OCI-LY1 (cell line): ENCODE measurements around the gene SGPP2.

ENCODE experiments used
- H2AFZ ChIP-seq: fragments of 200-600 bp; sonication (generic), shearing (Covaris generic); 2 replicates; pipeline ENCODE4 v1.6.0; 2014; ENCODE audit warnings: antibody characterized with exemption, mild to moderate bottlenecking, low read length
- H3F3A ChIP-seq: fragments of 200-600 bp; sonication (generic), shearing (Covaris generic); 2 replicates; pipeline ENCODE4 v1.6.0; 2014; ENCODE audit warnings: mild to moderate bottlenecking, antibody characterized with exemption, low read length, moderate library complexity; ENCODE audit not compliant: insufficient read depth
- H3K27ac ChIP-seq: fragments of 200-600 bp; sonication (generic); 2 replicates; pipeline ENCODE4 v1.5.1; 2014; ENCODE audit warnings: low read length, mixed run types, mild to moderate bottlenecking, low read depth; ENCODE audit not compliant: poor library complexity, severe bottlenecking
- H3K27me3 ChIP-seq: fragments of 200-600 bp; sonication (generic); 2 replicates; pipeline ENCODE4 v1.6.0; 2014; ENCODE audit warnings: antibody characterized with exemption, mild to moderate bottlenecking, low read length, moderate library complexity; ENCODE audit not compliant: insufficient read depth
- H3K36me3 ChIP-seq: fragments of 200-600 bp; sonication (generic); 2 replicates; pipeline ENCODE4 v1.6.1; 2014; ENCODE audit warnings: mild to moderate bottlenecking, antibody characterized with exemption, low read length, moderate library complexity, mixed read lengths; ENCODE audit not compliant: insufficient read depth
- H3K4me1 ChIP-seq: fragments of 200-600 bp; sonication (generic); 2 replicates; pipeline ENCODE4 v1.5.1; 2014; ENCODE audit warnings: mild to moderate bottlenecking, low read length, moderate library complexity; ENCODE audit not compliant: insufficient read depth, severe bottlenecking
- H3K4me2 ChIP-seq: fragments of 200-600 bp; sonication (generic), shearing (Covaris generic); 2 replicates; pipeline ENCODE4 v1.6.1; 2014; ENCODE audit warnings: low read length
- H3K4me3 ChIP-seq: fragments of 200-600 bp; sonication (generic); 2 replicates; pipeline ENCODE4 v1.5.1; 2014; ENCODE audit warnings: low read length, low read depth, mild to moderate bottlenecking, mixed read lengths; ENCODE audit not compliant: poor library complexity, severe bottlenecking
- H3K79me2 ChIP-seq: fragments of 200-600 bp; shearing (Covaris generic); 2 replicates; pipeline ENCODE4 v1.6.1; 2016; ENCODE audit warnings: mixed run types, low read length, mixed read lengths; ENCODE audit not compliant: insufficient read depth
- H3K9ac ChIP-seq: fragments of 200-600 bp; sonication (generic), shearing (Covaris generic); 2 replicates; pipeline ENCODE4 v1.6.1; 2014; ENCODE audit warnings: mild to moderate bottlenecking, low read length, mixed read lengths
- H3K9me2 ChIP-seq: fragments of 200-600 bp; sonication (generic), shearing (Covaris generic); 2 replicates; pipeline ENCODE4 v1.6.1; 2014; ENCODE audit warnings: low read depth, mild to moderate bottlenecking, low read length, mixed read lengths
- H3K9me3 ChIP-seq: fragments of 200-600 bp; shearing (Covaris generic); 2 replicates; pipeline ENCODE4 v1.6.1; 2014; ENCODE audit warnings: low read length, mixed read lengths
- H4K20me1 ChIP-seq: fragments of 200-600 bp; sonication (generic), shearing (Covaris generic); 2 replicates; pipeline ENCODE4 v1.6.0; 2016; ENCODE audit warnings: mild to moderate bottlenecking, low read length; ENCODE audit not compliant: insufficient read depth
- CTCF ChIP-seq: fragments of 200-600 bp; sonication (generic), shearing (Covaris generic); IDR thresholded peaks from 2 replicates; pipeline ENCODE4 v1.5.1; 2017; ENCODE audit warnings: mild to moderate bottlenecking, antibody characterized with exemption, low read length, moderate library complexity, mixed read lengths
- EZH2 ChIP-seq: fragments of 200-600 bp; sonication (generic), shearing (Covaris generic); IDR thresholded peaks from 2 replicates; pipeline ENCODE4 v1.8.0; 2017; ENCODE audit warnings: borderline replicate concordance, mixed run types, mild to moderate bottlenecking, antibody characterized with exemption, low read length, moderate library complexity, mixed read lengths

Gene SGPP2

GRCh38 chr2:222430681-222431080 is 6.3 kb downstream of the SGPP2 start:
- H3K9ac ChIP-seq = no peak overlapping the region
- H3K9me3 ChIP-seq = no peaks in the 10 kb centered on the region
- H4K20me1 ChIP-seq = no peaks in the 10 kb centered on the region
- H3K4me1 ChIP-seq = no peaks in the 10 kb centered on the region
- H2AFZ ChIP-seq = no peak overlapping the region
- H3K4me2 ChIP-seq = no peak overlapping the region
- H3F3A ChIP-seq = no peaks in the 10 kb centered on the region
- H3K79me2 ChIP-seq = no peaks in the 10 kb centered on the region
- no peaks in the 10 kb centered on the region for H3K27me3 ChIP-seq
- TF ChIP-seq EZH2 (no peak), CTCF (no peak)
- no peaks in the 10 kb centered on the region for H3K36me3 ChIP-seq
- H3K4me3 ChIP-seq = no peak overlapping the region
- no peaks in the 10 kb centered on the region for H3K9me2 ChIP-seq
- H3K27ac ChIP-seq = no peak overlapping the region

DNA sequence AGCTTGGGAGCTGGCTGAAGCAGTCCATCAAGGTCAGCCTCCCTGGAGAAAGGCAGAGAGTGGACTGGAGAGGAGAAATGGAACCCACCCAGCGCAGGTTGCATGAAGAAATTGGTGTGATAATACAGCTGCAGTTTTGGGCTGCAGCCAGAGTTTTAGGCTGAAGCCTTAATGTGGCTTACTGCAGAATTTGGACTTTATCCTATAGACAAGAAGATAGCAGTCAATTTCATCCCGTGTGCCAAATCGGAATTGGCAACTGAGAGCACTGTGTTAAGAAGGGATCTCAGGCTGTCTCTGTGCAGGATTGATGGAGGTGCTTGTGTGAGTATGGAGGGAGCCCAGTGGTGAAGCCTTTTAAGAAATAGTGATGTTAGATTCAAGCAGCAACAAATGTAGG is 7.5 kb downstream of the SGPP2 start:
- H3K4me2 ChIP-seq = no peak overlapping the region
- no peaks in the 10 kb centered on the region for H3K79me2 ChIP-seq
- no peaks in the 10 kb centered on the region for H3K27me3 ChIP-seq
- no peaks in the 10 kb centered on the region for H3F3A ChIP-seq
- no peaks in the 10 kb centered on the region for H4K20me1 ChIP-seq
- H3K9me2 ChIP-seq = no peaks in the 10 kb centered on the region
- H3K9ac ChIP-seq = no peak overlapping the region
- H2AFZ ChIP-seq = no peak overlapping the region
- no peak overlapping the region for H3K27ac ChIP-seq
- no peaks in the 10 kb centered on the region for H3K4me1 ChIP-seq
- TF ChIP-seq EZH2 (no peak), CTCF (no peak)
- H3K36me3 ChIP-seq = no peaks in the 10 kb centered on the region
- no peak overlapping the region for H3K4me3 ChIP-seq
- H3K9me3 ChIP-seq = no peaks in the 10 kb centered on the region

DNA sequence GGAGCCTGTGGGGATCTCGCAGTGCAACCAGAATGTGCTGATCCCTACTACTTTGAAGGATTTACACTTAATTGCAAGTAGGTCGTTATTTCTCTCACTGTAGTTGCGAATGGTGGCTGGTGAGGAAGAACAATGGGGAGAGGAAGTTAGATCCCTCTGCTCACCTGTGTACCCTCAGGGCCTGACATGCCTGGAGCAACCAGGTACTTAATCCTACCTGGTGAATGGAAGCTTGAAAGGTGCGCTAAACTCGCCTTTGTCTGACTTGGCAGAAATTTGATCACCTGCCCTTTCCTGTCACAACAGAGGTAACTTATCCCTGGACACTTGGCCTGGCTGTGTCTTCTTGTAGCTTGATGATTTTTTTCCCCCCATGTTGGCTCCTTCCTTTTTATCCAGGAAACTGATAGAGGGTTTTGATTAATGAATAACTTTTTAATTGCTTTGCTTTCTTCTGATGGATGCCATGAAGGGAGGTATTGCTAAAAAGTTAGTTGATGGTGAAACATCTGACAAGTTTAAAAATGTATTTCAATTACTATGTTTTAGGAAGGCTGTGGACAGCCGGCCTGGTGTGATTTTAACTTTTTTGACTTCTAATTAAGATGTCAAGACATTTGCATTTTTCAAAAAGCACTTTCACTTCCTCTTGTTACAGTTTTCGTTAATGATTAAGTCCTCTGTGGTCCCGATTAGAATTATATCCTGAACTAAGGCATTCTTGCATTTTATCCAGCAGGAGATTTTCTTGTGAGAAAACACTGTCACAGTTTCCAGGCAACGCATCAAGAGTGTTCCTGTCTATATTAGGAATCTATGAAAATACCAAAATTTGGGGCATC is 9.2 kb downstream of the SGPP2 start:
- Histone ChIP-seq H3K27me3 (no peaks in the 10 kb centered on the region), H3K27ac (no peak overlapping the region), H2AFZ (no peak overlapping the region), H3F3A (no peaks in the 10 kb centered on the region), H3K4me3 (no peak overlapping the region), H3K79me2 (no peaks in the 10 kb centered on the region), H3K9me3 (no peaks in the 10 kb centered on the region), H3K9me2 (no peaks in the 10 kb centered on the region), H3K4me2 (no peak overlapping the region), H4K20me1 (no peaks in the 10 kb centered on the region), H3K36me3 (no peaks in the 10 kb centered on the region), H3K4me1 (no peaks in the 10 kb centered on the region), H3K9ac (no peak overlapping the region)
- TF ChIP-seq CTCF = no peak
- no peak for TF ChIP-seq EZH2
